WTC11 (cell line): Measurements from ENCODE around the gene ZNF362. TPM values are rescaled to one million over a fixed set of nuclear protein-coding genes. Genes with fewer than 3 reads are reported as not detected.

Experiments
- ATAC-seq: fragments of 200-7000 bp; cut with Tn5 transposase; 2 replicates; pipeline ENCODE4 v1.10.0; 2021; ENCODE audit warnings: mild to moderate bottlenecking, moderate library complexity
- CTCF ChIA-PET: fragments of 300-600 bp; sonication (Branson Sonifier 250); formaldehyde crosslinking; loops from one replicate; lab custom pipeline; 2021; ENCODE audit warnings: antibody characterized with exemption; lab: Charles Lee
- POLR2A ChIA-PET: fragments of 350-600 bp; sonication (Branson Sonifier 250); formaldehyde crosslinking; loops from one replicate; lab custom pipeline; 2021; ENCODE audit warnings: antibody characterized with exemption; lab: Charles Lee
- DNase-seq: peaks from one replicate; pipeline ENCODE4 v3.0.0; 2021; ENCODE audit warnings: low spot score
- H3K27ac Mint-ChIP-seq: 2 replicates; pipeline ENCODE4 v1.8.0; 2021; ENCODE audit warnings: mixed read lengths
- H3K27me3 Mint-ChIP-seq: 2 replicates; pipeline ENCODE4 v1.8.0; 2021; ENCODE audit warnings: low read depth, mild to moderate bottlenecking, moderate library complexity, mixed read lengths
- H3K36me3 Mint-ChIP-seq: 2 replicates; pipeline ENCODE4 v1.8.0; 2021; ENCODE audit warnings: mixed read lengths
- H3K4me1 Mint-ChIP-seq: 2 replicates; pipeline ENCODE4 v1.8.0; 2022; ENCODE audit warnings: mixed read lengths
- H3K4me3 Mint-ChIP-seq: 2 replicates; pipeline ENCODE4 v1.8.0; 2021; ENCODE audit warnings: mild to moderate bottlenecking, moderate library complexity, mixed read lengths
- H3K9me3 Mint-ChIP-seq: 2 replicates; pipeline ENCODE4 v1.8.0; 2021; ENCODE audit warnings: mixed read lengths
- CBFB ChIP-seq: sonication (generic); formaldehyde crosslinking; IDR thresholded peaks from 2 replicates; pipeline ENCODE4 v1.8.1; 2022; ENCODE audit warnings: mild to moderate bottlenecking, low read depth, missing genetic modification reagents
- CTCF ChIP-seq: fragments of 200-600 bp; IDR thresholded peaks from 2 replicates; pipeline ENCODE4 v1.8.0; 2022; ENCODE audit warnings: antibody characterized with exemption
- EMX1 ChIP-seq: fragments of 250-450 bp; sonication (Bioruptor Pico); IDR thresholded peaks from 2 replicates; pipeline ENCODE4 v1.8.0; 2021; ENCODE audit warnings: mild to moderate bottlenecking
- FOXP1 ChIP-seq: sonication (generic); formaldehyde crosslinking; IDR thresholded peaks from 2 replicates; pipeline ENCODE4 v1.8.0; 2022; ENCODE audit warnings: missing genetic modification reagents, mild to moderate bottlenecking, moderate library complexity, borderline replicate concordance
- HMGA2 ChIP-seq: fragments of 250-450 bp; sonication (Bioruptor Pico); IDR thresholded peaks from 2 replicates; pipeline ENCODE4 v1.4.0; 2021; ENCODE audit warnings: mild to moderate bottlenecking, moderate library complexity
- HMGXB4 ChIP-seq: sonication (generic); formaldehyde crosslinking; IDR thresholded peaks from 2 replicates; pipeline ENCODE4 v1.8.1; 2023; ENCODE audit warnings: mild to moderate bottlenecking, moderate library complexity, missing genetic modification reagents
- IRF2 ChIP-seq: sonication (generic); formaldehyde crosslinking; IDR thresholded peaks from 2 replicates; pipeline ENCODE4 v1.8.0; 2022; ENCODE audit warnings: low read depth, missing genetic modification reagents, borderline replicate concordance
- JUN ChIP-seq: sonication (generic); formaldehyde crosslinking; IDR thresholded peaks from 2 replicates; pipeline ENCODE4 v1.8.0; 2023; ENCODE audit warnings: mild to moderate bottlenecking, missing genetic modification reagents
- MXD4 ChIP-seq: fragments of 250-450 bp; sonication (Bioruptor Pico); IDR thresholded peaks from 2 replicates; pipeline ENCODE4 v1.8.0; 2021; ENCODE audit warnings: mild to moderate bottlenecking, moderate library complexity, borderline replicate concordance
- NFE2L1 ChIP-seq: sonication (generic); formaldehyde crosslinking; IDR thresholded peaks from 2 replicates; pipeline ENCODE4 v1.8.1; 2023; ENCODE audit warnings: missing genetic modification reagents
- NR1H2 ChIP-seq: sonication (generic); formaldehyde crosslinking; IDR thresholded peaks from 2 replicates; pipeline ENCODE4 v1.9.0; 2021; ENCODE audit warnings: mild to moderate bottlenecking, moderate library complexity, missing genetic modification reagents
- TP53 ChIP-seq: sonication (generic); formaldehyde crosslinking; IDR thresholded peaks from 2 replicates; pipeline ENCODE4 v1.8.1; 2023; ENCODE audit warnings: mild to moderate bottlenecking, missing genetic modification reagents
- ZNF317 ChIP-seq: sonication (generic); formaldehyde crosslinking; IDR thresholded peaks from 2 replicates; pipeline ENCODE4 v1.8.1; 2023; ENCODE audit warnings: low read depth, mild to moderate bottlenecking, moderate library complexity, missing genetic modification reagents, borderline replicate concordance
- ZNF671 ChIP-seq: fragments of 250-450 bp; sonication (Bioruptor Pico); IDR thresholded peaks from 2 replicates; pipeline ENCODE4 v1.8.0; 2021; ENCODE audit warnings: mild to moderate bottlenecking
- total RNA-seq: library from RNA; stranded (reverse); gene quantifications from 3 replicates; pipeline ENCODE4 v1.2.3, GENCODE V29; 2021
- TF ChIP-seq, protein P1 (sequence below): sonication (generic); formaldehyde crosslinking; IDR thresholded peaks from 2 replicates; pipeline ENCODE4 v1.8.1; 2023; ENCODE audit warnings: mild to moderate bottlenecking, missing genetic modification reagents, moderate library complexity
- TF ChIP-seq, protein P2 (sequence below): fragments of 250-450 bp; sonication (Bioruptor Pico); IDR thresholded peaks from 2 replicates; pipeline ENCODE4 v1.9.0; 2021; ENCODE audit warnings: mild to moderate bottlenecking
- TF ChIP-seq, protein P3 (sequence below): sonication (generic); formaldehyde crosslinking; IDR thresholded peaks from 2 replicates; pipeline ENCODE4 v1.8.1; 2022; ENCODE audit warnings: mild to moderate bottlenecking, moderate library complexity, missing genetic modification reagents
- TF ChIP-seq, protein P4 (sequence below): sonication (generic); formaldehyde crosslinking; conservative IDR thresholded peaks from 2 replicates; pipeline ENCODE4 v1.8.1; 2023; ENCODE audit warnings: mild to moderate bottlenecking, low read depth, missing genetic modification reagents, moderate library complexity
- TF ChIP-seq, protein P5 (sequence below): sonication (generic); formaldehyde crosslinking; IDR thresholded peaks from 2 replicates; pipeline ENCODE4 v1.8.1; 2022; ENCODE audit warnings: missing genetic modification reagents, borderline replicate concordance
- TF ChIP-seq, protein P6 (sequence below): sonication (generic); formaldehyde crosslinking; IDR thresholded peaks from 2 replicates; pipeline ENCODE4 v1.8.1; 2023; ENCODE audit warnings: mild to moderate bottlenecking, missing genetic modification reagents, moderate library complexity

ZNF362 gene
- total RNA-seq, 1 experiment from 2014 or later, result 24.2 TPM

DNA sequence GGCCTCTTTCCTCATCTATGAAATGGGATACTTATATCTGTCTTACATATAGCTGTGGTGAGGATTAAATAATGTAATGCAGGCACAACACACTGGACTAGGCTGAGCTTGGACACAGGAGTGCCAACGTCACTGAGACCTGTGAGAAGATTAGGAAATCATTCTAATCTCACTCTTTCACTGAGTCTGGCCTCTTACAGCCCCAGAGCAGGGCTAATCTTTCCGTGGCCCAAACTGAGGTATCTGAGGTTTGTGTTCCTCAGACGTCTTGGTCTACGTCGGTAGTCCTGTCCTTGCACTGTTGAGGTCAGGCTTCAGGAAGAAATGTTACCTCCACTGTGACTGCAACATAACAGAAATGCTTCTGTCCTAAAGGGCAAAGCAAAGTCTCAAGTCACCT is 87.2 kb downstream of the ZNF362 start (continued):
- TF ChIP-seq, protein P1, sequence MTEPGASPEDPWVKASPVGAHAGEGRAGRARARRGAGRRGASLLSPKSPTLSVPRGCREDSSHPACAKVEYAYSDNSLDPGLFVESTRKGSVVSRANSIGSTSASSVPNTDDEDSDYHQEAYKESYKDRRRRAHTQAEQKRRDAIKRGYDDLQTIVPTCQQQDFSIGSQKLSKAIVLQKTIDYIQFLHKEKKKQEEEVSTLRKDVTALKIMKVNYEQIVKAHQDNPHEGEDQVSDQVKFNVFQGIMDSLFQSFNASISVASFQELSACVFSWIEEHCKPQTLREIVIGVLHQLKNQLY (CRISPR knock-in tag), result no peak
- no peak for TF ChIP-seq CBFB (CRISPR knock-in tag)
- no peak for TF ChIP-seq FOXP1 (CRISPR knock-in tag)
- TF ChIP-seq NFE2L1 (CRISPR knock-in tag), result no peak

DNA sequence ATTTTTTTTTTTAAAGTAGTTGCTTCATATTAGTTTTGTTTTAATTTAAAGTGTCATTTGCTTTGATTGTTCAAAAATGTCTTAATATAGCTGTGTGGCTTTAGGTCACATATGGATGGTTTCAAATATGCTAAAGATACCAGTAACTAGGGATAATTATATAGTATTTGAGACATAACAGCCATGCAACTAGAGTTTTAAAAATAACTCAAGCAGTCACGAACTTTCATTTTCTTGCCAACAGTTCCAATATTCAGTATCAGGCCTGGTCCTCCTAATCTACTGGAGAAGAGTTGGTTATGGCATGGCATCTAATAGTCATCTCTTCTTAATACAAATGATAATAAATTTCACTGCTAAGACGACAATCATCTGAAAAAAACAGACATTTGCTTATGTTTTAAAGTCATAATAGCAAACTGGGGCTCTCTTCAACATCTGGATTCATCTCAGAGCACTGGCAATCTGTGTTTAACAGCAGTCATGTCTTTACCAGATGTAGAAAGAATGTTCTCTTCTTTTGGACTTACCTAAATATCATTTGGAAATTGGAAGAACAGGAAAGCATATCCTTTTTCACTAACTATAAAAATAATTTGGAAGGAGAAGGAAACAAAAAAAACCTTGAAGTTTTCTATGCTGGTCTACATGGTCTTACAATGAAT is 88.7 kb downstream of the ZNF362 start:
- Mint-ChIP-seq H3K9me3 (no peaks in the 10 kb centered on the region), H3K4me3 (no peak overlapping the region), H3K36me3 (no peaks in the 10 kb centered on the region), H3K27ac (no peak overlapping the region), H3K4me1 (peaks cover 49% of the 10 kb centered on the region), H3K27me3 (peaks cover 80% of the 10 kb centered on the region)
- ChIA-PET POLR2A (no interaction called here), CTCF (no interaction called here)
- DNase-seq (no peak), ATAC-seq (no peak)
- TF ChIP-seq HMGXB4 (CRISPR knock-in tag) (no peak), NR1H2 (CRISPR knock-in tag) (no peak), IRF2 (CRISPR knock-in tag) (no peak), ZNF671 (CRISPR knock-in tag) (no peak), JUN (CRISPR knock-in tag) (no peak), CBFB (CRISPR knock-in tag) (no peak), TP53 (CRISPR knock-in tag) (no peak), EMX1 (no peak), ZNF317 (CRISPR knock-in tag) (no peak)
- TF ChIP-seq, protein P2, sequence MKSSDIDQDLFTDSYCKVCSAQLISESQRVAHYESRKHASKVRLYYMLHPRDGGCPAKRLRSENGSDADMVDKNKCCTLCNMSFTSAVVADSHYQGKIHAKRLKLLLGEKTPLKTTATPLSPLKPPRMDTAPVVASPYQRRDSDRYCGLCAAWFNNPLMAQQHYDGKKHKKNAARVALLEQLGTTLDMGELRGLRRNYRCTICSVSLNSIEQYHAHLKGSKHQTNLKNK, result no peak
- TF ChIP-seq, protein P3, sequence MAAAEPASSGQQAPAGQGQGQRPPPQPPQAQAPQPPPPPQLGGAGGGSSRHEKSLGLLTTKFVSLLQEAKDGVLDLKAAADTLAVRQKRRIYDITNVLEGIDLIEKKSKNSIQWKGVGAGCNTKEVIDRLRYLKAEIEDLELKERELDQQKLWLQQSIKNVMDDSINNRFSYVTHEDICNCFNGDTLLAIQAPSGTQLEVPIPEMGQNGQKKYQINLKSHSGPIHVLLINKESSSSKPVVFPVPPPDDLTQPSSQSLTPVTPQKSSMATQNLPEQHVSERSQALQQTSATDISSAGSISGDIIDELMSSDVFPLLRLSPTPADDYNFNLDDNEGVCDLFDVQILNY, result no peak

- Mint-ChIP-seq H3K36me3 (no peaks in the 10 kb centered on the region), H3K27ac (no peak overlapping the region), H3K27me3 (peaks cover 85% of the 10 kb centered on the region), H3K9me3 (no peaks in the 10 kb centered on the region), H3K4me3 (no peak overlapping the region), H3K4me1 (peaks cover 45% of the 10 kb centered on the region)
- ATAC-seq (no peak), DNase-seq (no peak)
- POLR2A ChIA-PET, result no interaction called here
- CTCF ChIA-PET, result interaction anchor here (0.6 kb wide), 1 partner anchor 21 kb away, joined by 3 read pairs; no protein-coding TSS in a partner anchor
- TF ChIP-seq CTCF, result no peak
- no peak for TF ChIP-seq TP53 (CRISPR knock-in tag)
- TF ChIP-seq, protein P4, sequence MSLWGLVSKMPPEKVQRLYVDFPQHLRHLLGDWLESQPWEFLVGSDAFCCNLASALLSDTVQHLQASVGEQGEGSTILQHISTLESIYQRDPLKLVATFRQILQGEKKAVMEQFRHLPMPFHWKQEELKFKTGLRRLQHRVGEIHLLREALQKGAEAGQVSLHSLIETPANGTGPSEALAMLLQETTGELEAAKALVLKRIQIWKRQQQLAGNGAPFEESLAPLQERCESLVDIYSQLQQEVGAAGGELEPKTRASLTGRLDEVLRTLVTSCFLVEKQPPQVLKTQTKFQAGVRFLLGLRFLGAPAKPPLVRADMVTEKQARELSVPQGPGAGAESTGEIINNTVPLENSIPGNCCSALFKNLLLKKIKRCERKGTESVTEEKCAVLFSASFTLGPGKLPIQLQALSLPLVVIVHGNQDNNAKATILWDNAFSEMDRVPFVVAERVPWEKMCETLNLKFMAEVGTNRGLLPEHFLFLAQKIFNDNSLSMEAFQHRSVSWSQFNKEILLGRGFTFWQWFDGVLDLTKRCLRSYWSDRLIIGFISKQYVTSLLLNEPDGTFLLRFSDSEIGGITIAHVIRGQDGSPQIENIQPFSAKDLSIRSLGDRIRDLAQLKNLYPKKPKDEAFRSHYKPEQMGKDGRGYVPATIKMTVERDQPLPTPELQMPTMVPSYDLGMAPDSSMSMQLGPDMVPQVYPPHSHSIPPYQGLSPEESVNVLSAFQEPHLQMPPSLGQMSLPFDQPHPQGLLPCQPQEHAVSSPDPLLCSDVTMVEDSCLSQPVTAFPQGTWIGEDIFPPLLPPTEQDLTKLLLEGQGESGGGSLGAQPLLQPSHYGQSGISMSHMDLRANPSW (CRISPR knock-in tag), result no peak
- TF ChIP-seq, protein P1 (CRISPR knock-in tag), result no peak
- TF ChIP-seq MXD4, result no peak
- TF ChIP-seq ZNF671 (CRISPR knock-in tag), result no peak
- no peak for TF ChIP-seq HMGA2
- TF ChIP-seq, protein P5, sequence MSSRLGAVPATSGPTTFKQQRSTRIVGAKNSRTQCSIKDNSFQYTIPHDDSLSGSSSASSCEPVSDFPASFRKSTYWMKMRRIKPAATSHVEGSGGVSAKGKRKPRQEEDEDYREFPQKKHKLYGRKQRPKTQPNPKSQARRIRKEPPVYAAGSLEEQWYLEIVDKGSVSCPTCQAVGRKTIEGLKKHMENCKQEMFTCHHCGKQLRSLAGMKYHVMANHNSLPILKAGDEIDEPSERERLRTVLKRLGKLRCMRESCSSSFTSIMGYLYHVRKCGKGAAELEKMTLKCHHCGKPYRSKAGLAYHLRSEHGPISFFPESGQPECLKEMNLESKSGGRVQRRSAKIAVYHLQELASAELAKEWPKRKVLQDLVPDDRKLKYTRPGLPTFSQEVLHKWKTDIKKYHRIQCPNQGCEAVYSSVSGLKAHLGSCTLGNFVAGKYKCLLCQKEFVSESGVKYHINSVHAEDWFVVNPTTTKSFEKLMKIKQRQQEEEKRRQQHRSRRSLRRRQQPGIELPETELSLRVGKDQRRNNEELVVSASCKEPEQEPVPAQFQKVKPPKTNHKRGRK (CRISPR knock-in tag), result no peak
- TF ChIP-seq, protein P6, sequence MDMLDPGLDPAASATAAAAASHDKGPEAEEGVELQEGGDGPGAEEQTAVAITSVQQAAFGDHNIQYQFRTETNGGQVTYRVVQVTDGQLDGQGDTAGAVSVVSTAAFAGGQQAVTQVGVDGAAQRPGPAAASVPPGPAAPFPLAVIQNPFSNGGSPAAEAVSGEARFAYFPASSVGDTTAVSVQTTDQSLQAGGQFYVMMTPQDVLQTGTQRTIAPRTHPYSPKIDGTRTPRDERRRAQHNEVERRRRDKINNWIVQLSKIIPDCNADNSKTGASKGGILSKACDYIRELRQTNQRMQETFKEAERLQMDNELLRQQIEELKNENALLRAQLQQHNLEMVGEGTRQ (CRISPR knock-in tag), result no peak
Measured at GRCh38 chr1:33346533-33346926, 90.2 kb downstream of the ZNF362 start.
